Activated CD4-positive, alpha-beta T cell treated with anti-CD3 and anti-CD28 coated beads for 4 hours (primary cell): Measurements from ENCODE around the gene LURAP1L.
"Not testable (repeated sequence)": the region's sequence is repeated elsewhere in the genome, so short reads cannot be mapped to it uniquely, and the experiment has no call there.

Source experiments
- DNase-seq, 2 donors: peaks; one replicate each; pipeline ENCODE4 v3.0.0-alpha.2; 2020

LURAP1L gene

GRCh38 chr9:12862611-12863410 lies 88.0 kb downstream of the LURAP1L start:
- DNase-seq, result no peak

GRCh38 chr9:12863618-12864017 lies 88.8 kb downstream of the LURAP1L start:
- no peak for DNase-seq

- not testable (repeated sequence) for DNase-seq
Observed at GRCh38 chr9:12865380-12865779, 90.6 kb downstream of the LURAP1L start.
